Vagina (tissue), 2 donors: ENCODE results near the gene RACGAP1. TPM values are rescaled to one million over a fixed set of nuclear protein-coding genes. Genes with fewer than 3 reads are reported as not detected.

Experiments
- DNase-seq, 2 donors: peaks; one replicate each; pipeline ENCODE4 v3.0.0-alpha.2; 2017; ENCODE audit errors: extremely low spot score in 2 of 2
- H3K27ac ChIP-seq: fragments of 200-600 bp; sonication (generic); one replicate; pipeline ENCODE4 v1.5.1; 2019
- H3K27me3 ChIP-seq: fragments of 200-600 bp; sonication (generic); one replicate; pipeline ENCODE4 v1.5.1; 2019
- H3K36me3 ChIP-seq, 2 donors: fragments of 200-600 bp; sonication (generic); one replicate each; pipeline ENCODE4 v1.5.1; 2017 to 2019
- H3K4me1 ChIP-seq: fragments of 200-600 bp; sonication (generic); one replicate; pipeline ENCODE4 v1.5.1; 2019
- H3K4me3 ChIP-seq, 2 donors: fragments of 200-600 bp; sonication (generic); 1 replicate in 1 of 2; 2 replicates in 1 of 2; pipeline ENCODE4 v1.5.1; 2016 to 2019
- H3K9me3 ChIP-seq: fragments of 200-600 bp; sonication (generic); one replicate; pipeline ENCODE4 v1.5.1; 2019
- POLR2A ChIP-seq, 2 donors: fragments of 450-650 bp; IDR thresholded peaks; one replicate each; pipeline ENCODE4 v1.6.1; 2017; ENCODE audit warnings: antibody characterized with exemption in 2 of 2, mild to moderate bottlenecking in 2 of 2, moderate library complexity in 2 of 2
- POLR2AphosphoS5 ChIP-seq, 2 donors: sonication (generic); formaldehyde crosslinking; IDR thresholded peaks; one replicate each; pipeline ENCODE4 v1.9.0; 2017; ENCODE audit warnings: antibody characterized with exemption in 2 of 2, mild to moderate bottlenecking in 2 of 2, low read depth in 1 of 2; ENCODE audit not compliant: insufficient read depth in 1 of 2
- intact Hi-C: fragments of 100-400 bp; cut with DNase I; formaldehyde crosslinking; loops from one replicate; pipeline ENCODE4 v1.15.1; 2023
- total RNA-seq: library from RNA; depleted of rRNA; stranded (reverse); fragments of >200 nt; gene quantifications from one replicate; pipeline ENCODE4 v1.2.3, GENCODE V29; 2016
- TF ChIP-seq, protein P1 (sequence below), 3 experiments: fragments of 450-650 bp in 2 of 3; fragments of 200-600 bp in 1 of 3; sonication (generic) in 1 of 3; IDR thresholded peaks; one replicate each; pipeline ENCODE4 v1.5.1; 2017 to 2019; ENCODE audit warnings: antibody characterized with exemption in 3 of 3, mild to moderate bottlenecking in 2 of 3, moderate library complexity in 2 of 3

RACGAP1 gene
- total RNA-seq, 1 donor from 2014 or later, result 19.2 TPM

DNA sequence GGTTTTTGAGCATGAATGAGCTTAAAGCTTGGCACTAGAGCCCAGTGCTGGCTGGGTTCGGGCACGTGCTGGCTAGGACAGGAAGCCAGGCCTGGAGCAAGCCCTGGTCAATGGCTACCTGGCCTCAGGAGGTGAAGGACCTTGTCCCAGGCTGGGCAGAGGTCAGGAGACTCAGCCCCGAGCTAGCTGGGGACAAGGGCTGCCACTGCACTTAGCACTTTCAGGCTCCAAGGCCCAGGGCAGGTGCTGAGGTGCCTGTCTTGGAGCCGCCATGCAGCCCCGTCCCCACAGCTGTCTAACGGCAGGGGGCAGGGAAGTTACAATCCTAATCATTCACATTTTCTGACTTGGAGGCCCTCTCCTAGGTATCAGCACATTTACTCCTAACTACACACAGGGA is 56.8 kb downstream of the RACGAP1 start:
- TF ChIP-seq, protein P1, sequence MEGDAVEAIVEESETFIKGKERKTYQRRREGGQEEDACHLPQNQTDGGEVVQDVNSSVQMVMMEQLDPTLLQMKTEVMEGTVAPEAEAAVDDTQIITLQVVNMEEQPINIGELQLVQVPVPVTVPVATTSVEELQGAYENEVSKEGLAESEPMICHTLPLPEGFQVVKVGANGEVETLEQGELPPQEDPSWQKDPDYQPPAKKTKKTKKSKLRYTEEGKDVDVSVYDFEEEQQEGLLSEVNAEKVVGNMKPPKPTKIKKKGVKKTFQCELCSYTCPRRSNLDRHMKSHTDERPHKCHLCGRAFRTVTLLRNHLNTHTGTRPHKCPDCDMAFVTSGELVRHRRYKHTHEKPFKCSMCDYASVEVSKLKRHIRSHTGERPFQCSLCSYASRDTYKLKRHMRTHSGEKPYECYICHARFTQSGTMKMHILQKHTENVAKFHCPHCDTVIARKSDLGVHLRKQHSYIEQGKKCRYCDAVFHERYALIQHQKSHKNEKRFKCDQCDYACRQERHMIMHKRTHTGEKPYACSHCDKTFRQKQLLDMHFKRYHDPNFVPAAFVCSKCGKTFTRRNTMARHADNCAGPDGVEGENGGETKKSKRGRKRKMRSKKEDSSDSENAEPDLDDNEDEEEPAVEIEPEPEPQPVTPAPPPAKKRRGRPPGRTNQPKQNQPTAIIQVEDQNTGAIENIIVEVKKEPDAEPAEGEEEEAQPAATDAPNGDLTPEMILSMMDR (IDR thresholded peaks at IDR 0.05), result no peak
- TF ChIP-seq POLR2A (IDR thresholded peaks at IDR 0.05) (no peak), POLR2AphosphoS5 (IDR thresholded peaks at IDR 0.05; ENCODE audit: insufficient read depth in 1 of 2, low read depth in 1 of 2) (no peak)
- H3K27ac ChIP-seq, result no peak overlapping the region
- H3K27me3 ChIP-seq, result no peaks in the 10 kb centered on the region
- intact Hi-C loops, result loop anchor here (5.0 kb wide), 1 partner anchor 104 kb away; no protein-coding TSS in a partner anchor
- H3K4me1 ChIP-seq, result peaks cover 10% of the 10 kb centered on the region
- H3K36me3 ChIP-seq, result no peaks in the 10 kb centered on the region
- no peak overlapping the region for H3K4me3 ChIP-seq
- DNase-seq, result no peak
- no peaks in the 10 kb centered on the region for H3K9me3 ChIP-seq

DNA sequence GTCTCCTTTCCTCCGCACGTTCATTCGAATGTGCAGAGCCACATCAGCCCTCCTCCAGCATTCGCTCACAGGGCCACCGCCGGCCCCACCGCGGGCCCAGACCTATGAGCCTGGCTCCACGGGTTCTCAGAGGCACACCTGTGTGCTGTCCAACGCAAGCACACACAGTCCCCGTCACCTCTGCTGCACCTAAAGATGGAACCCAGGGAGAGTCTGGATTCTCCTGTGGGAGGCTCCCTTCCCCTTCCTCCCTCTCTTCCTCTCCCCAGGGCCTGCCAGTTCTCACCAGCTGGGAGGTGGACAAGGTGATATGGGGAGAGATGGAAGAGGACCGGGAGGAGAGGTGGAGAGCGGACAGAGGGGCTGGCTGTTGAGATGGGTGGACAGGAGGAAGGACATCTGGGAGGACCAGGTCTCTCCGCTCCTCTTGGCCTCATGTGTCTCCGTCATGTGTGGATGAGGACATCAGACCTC is 57.5 kb downstream of the RACGAP1 start:
- H3K27me3 ChIP-seq, result no peaks in the 10 kb centered on the region
- H3K4me3 ChIP-seq, result peak overlapping the region; percentile 35 to 42
- peaks cover 15% of the 10 kb centered on the region for H3K4me1 ChIP-seq
- no peaks in the 10 kb centered on the region for H3K9me3 ChIP-seq
- H3K36me3 ChIP-seq, result no peaks in the 10 kb centered on the region
- DNase-seq, result no peak
- intact Hi-C loops, result loop anchor here (5.0 kb wide), 1 partner anchor 104 kb away; no protein-coding TSS in a partner anchor
- no peak overlapping the region for H3K27ac ChIP-seq
- no peak for TF ChIP-seq POLR2A (IDR thresholded peaks at IDR 0.05)
- TF ChIP-seq POLR2AphosphoS5 (IDR thresholded peaks at IDR 0.05; ENCODE audit: insufficient read depth in 1 of 2, low read depth in 1 of 2), result no peak
- TF ChIP-seq, protein P1 (IDR thresholded peaks at IDR 0.05), result no peak

DNA sequence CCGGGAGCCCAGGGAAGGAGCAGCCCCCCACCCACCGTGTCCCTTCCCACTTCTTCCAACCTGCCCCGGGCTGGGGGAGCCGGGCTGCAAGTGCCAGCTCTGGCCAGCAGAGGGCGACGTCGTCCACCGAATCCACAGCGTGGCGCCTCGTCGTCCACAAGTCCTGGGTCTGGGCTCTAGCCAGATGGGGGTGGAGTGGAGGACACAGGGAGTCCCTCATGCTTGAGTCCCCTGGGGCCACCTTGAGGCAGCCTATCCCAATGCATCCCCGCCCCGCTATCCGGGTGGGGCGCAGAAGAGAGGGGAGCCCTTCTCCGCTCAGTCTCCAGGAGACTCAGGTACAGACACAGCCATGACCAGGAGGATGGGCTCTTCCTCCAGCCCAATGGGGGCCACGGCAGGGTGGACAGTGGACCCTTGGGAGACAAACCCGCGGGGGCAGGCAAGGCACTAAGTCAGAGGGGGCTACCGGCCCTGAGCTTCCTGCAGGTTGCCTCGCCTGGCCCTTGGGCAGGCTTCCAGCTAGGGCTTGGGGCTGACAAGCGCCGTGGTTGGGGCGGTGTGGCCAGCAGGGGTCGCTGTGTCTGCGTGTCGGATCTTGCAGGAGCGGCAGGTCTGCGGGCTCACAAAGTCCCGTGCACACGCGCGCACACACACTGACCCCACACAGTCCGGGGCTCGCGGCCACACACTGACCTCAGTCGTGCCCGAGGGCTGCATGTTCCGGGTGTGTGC is 58.1 kb downstream of the RACGAP1 start:
- intact Hi-C loops, result loop anchor here (5.0 kb wide), 1 partner anchor 105 kb away; no protein-coding TSS in a partner anchor
- H3K4me3 ChIP-seq, result peak overlapping the region; percentile 35 to 42

DNA sequence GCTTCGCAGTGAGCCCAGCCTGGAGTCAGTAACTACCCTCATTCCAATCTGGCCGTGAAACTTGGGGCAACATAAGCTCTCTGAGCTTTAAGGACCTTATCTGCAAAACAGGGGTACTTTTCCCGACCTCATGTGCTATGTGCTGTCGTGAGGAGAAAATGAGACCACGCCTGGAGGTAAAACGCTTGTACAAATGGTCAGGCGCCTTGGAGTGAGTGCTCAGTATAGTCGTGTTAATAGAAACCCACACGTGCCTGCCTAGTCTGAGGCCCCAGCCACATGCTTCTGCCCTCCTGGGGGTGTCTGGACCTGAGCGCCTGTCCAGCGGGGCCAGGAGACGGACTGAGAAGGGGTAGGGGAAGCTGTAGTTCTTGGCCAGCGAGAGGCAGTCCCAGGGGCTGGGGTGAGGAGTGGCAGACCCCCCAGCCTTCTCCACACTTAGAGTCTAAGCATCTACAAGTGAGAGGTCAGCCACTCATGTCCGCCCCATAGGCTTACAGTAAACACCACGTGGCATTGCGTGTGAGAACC is 58.7 kb downstream of the RACGAP1 start:
- Histone ChIP-seq H3K27ac (no peak overlapping the region), H3K9me3 (no peaks in the 10 kb centered on the region), H3K4me3 (no peak overlapping the region), H3K4me1 (peaks cover 17% of the 10 kb centered on the region), H3K36me3 (no peaks in the 10 kb centered on the region), H3K27me3 (no peaks in the 10 kb centered on the region)
- intact Hi-C loops, result loop anchor here (5.0 kb wide), 1 partner anchor 106 kb away; no protein-coding TSS in a partner anchor
- TF ChIP-seq, protein P1 (IDR thresholded peaks at IDR 0.05), result no peak
- TF ChIP-seq POLR2A (IDR thresholded peaks at IDR 0.05), result no peak
- no peak for TF ChIP-seq POLR2AphosphoS5 (IDR thresholded peaks at IDR 0.05; ENCODE audit: insufficient read depth in 1 of 2, low read depth in 1 of 2)
- DNase-seq, result no peak

More for the DNA sequence above, 58.1 kb downstream of the RACGAP1 start:
- no peaks in the 10 kb centered on the region for H3K36me3 ChIP-seq
- no peak overlapping the region for H3K27ac ChIP-seq
- no peak for TF ChIP-seq POLR2A (IDR thresholded peaks at IDR 0.05)
- TF ChIP-seq POLR2AphosphoS5 (IDR thresholded peaks at IDR 0.05; ENCODE audit: insufficient read depth in 1 of 2, low read depth in 1 of 2), result peak in 1 of 2 donors; percentile 60
- TF ChIP-seq, protein P1 (IDR thresholded peaks at IDR 0.05), result peak; percentile 89 to 95 (median 95)
- no peak for DNase-seq
- H3K9me3 ChIP-seq, result no peaks in the 10 kb centered on the region
- H3K4me1 ChIP-seq, result peaks cover 17% of the 10 kb centered on the region
- no peaks in the 10 kb centered on the region for H3K27me3 ChIP-seq
